AML-193 (cell line): Measurements from ENCODE around the gene DNAH14.
"Not testable (repeated sequence)": the region's sequence is repeated elsewhere in the genome, so short reads cannot be mapped to it uniquely, and the experiment has no call there.

ENCODE experiments used
- DNase-seq, 2 experiments: peaks; one replicate each; lab custom pipeline; 2025; lab: John Stamatoyannopoulos, UW

DNAH14 gene

GRCh38 chr1:225155555-225155954 is 226.1 kb downstream of the DNAH14 start:
- no peak for DNase-seq

DNA sequence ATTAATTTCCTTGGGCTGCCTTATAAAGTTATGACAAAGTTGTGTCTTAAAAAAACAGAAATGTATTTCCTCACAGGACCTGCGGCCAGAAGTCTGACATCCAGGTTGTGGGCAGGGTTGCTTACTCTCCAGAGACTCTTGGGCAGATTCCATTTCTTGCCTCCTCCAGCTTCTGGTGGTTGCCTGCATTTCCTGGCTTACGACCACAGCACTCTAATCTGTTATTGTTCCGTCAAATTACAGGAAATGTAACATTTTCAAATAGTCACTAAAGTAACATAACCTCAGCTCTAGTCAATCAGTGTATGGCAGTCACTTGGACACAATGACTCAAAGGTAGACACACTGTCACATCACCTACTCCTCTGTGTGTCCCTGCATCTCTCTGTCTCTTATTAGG is 226.8 kb downstream of the DNAH14 start:
- peak; percentile 2 to 6 for DNase-seq

GRCh38 chr1:225158291-225158690 is 228.8 kb downstream of the DNAH14 start:
- DNase-seq = no peak

DNA sequence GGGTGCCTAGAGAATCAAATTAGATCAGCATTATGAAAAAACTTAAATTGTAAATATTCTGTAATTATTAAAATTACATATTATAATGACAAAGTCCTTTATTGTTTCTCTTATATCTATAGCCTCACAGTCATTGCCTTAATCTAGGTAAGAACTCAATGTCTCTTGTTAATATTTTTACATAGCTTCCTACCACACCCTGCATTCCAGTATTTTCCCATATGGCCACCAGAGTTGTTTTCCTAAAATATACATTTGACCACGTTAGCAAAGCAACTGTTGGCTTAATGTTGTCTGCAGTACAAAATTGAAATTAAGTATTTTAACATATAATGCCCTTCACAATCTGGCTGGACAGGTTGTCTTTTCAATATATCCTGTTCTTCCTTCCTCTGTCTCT is 230.3 kb downstream of the DNAH14 start:
- no peak for DNase-seq

DNA sequence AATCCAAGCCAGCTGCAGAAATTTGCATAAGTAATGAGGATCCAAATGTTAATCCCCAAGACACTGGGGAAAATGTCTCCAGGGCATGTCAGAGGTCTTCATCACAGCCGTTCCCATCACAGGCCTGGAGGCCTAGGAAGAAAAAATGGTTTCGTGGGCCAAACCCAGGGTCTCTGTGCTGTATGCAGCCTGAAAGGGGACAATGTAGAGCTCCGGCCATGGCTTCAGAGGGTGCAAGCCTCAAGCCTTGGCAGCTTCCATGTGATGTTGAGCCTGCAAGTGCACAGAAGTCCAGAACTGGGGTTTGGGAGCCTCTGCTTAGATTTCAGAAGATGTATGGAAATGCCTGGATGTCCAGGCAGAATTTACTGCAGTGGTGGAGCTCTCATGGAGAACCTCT is 247.9 kb downstream of the DNAH14 start:
- DNase-seq = not testable (repeated sequence)

GRCh38 chr1:225179686-225180085 is 250.2 kb downstream of the DNAH14 start:
- DNase-seq = no peak

- DNase-seq = no peak
Measured at GRCh38 chr1:225182716-225183115, 253.2 kb downstream of the DNAH14 start.

DNA sequence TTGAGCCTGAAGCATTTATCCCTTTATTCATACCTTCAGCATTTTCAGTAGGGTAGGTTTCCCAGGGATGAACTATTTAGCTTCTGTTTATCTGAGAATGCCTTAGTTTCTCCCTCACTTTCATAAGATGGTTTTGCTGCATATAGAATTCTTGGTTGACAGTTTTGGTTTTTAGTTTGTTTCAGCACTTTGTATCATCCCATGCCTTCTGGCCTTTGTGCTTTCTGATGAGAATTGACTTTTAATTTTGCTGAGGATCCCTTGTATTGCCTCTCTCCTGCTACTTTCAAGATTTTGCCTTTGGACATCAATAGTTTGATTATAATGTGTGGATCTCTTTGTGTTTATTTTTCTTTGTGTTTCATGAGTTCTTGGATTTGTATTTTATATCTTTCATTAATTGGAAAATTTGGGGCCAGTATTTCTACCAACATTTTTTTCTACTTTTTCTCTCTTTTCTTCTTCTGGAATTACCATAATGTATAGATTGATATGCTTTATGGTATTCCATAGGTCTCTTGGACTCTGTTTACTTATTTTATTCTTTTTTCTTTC is 261.8 kb downstream of the DNAH14 start:
- DNase-seq = no peak

DNA sequence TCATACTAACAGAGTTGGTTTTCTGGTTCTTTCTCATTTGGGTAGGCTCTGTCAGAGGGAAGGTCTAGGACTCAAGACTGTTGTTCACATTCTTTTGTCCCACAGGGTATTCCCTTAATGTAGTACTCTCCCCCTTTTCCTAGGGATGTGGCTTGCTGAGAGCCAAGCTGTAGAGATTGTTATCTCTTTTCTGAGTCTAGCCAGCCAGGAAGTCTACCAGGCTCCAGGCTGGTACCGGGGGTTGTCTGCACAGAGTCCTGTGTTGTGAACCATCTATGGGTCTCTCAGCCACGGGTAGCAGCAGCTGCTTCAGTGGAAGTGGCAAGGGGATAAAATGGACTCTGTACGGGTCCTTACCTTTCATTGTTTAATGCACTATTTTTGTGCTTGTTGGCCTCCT is 272.0 kb downstream of the DNAH14 start:
- DNase-seq = no peak

DNA sequence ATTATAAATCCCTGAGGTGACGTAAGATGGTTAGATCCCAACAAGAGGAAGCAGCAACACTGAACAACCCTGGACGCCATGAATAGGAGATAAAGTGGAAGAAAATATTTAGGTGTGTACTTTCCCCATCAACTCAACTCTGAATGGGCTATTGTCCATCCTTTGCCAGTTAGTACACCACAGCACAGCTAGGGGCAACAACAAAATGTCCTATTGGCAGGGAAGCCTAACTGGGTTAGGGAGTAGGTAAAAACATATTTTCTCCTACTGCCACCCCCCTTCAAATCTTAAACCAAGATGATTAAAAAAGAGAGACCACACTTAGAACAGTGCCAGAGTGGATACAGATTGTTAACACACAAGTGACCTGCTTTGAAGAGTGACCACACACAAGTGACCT is 278.3 kb downstream of the DNAH14 start:
- no peak for DNase-seq

GRCh38 chr1:225209153-225209552 is 279.7 kb downstream of the DNAH14 start:
- no peak for DNase-seq

DNA sequence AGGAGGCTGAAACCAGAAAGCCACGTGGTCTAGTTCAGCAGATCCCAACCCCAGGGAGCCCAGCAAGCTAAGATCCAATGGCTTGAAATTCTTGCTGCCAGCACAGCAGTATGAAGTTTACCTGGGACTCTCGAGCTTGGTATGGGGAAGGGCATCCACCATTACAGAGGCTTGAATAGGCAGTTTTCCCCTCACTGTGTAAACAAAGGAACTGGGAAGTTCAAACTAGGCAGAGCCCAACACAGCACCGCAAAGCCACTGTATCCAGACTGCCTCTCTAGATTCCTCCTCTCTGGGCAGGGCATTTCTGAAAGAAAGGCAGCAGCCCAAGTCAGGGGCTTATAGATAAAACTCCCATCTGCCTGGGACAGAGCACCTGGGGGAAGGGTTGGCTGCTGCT is 280.7 kb downstream of the DNAH14 start:
- not testable (repeated sequence) for DNase-seq

DNA sequence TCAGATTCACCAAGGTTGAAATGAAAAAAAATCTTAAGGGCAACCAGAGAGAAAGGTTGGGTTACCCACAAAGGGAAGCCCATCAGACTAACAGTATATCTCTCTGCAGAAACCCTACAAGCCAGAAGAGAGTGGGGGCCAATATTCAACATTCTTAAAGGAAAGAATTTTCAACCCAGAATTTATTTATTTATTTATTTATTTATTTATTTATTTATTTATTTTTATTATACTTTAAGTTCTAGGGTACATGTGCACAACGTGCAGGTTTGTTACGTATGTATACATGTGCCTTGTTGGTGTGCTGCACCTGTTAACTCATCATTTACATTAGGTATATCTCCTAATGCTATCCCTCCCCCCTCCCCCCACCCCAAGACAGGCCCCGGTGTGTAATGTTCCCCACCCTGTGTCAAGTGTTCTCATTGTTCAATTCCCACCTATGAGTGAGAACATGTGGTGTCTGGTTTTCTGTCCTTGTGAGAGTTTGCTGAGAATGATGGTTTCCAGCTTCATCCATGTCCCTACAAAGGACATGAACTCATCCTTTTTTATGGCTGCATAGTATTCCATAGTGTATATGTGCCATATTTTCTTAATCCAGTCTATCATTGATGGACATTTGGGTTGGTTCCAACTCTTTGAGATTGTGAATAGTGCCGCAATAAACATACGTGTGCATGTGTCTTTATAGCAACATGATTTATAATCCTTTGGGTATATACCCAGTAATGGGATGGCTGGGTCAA is 282.4 kb downstream of the DNAH14 start:
- not testable (repeated sequence) for DNase-seq

DNA sequence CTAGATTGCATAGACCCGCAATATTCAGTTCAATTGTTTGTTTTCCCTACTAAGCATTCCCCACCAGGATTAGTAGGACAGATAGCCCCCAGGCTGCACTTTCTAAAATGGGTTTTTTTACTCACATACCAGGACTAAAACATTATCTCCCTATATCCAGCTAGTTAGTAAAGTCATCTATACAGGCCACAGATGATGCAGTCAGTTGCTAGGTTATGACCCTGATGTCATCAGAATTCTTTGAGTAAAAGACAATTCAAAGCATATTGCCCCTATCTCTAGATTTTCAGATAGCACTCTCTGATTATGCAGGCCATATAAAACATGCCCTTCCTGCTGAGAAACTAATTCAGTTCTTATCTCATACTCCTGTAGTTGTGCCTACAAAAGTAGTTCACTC is 294.8 kb downstream of the DNAH14 start:
- no peak for DNase-seq

DNA sequence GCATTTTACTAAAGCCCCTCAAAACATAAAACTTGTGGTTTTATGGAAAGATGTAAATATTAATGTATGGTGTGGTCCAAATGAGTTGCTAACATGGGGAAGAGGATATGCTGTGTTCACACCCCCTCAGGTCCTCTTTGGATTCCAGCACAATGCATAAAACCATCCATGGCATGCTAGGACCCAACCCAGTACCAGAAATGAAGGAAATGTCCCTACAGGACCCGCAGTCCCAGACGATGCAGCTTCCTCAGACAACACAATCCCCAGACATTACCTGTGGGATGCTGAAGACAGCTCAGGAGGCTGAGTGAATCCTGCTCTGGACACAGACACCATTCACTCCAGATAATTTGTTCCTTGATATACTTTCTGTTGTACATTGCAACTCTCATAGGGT is 296.2 kb downstream of the DNAH14 start:
- no peak for DNase-seq

DNA sequence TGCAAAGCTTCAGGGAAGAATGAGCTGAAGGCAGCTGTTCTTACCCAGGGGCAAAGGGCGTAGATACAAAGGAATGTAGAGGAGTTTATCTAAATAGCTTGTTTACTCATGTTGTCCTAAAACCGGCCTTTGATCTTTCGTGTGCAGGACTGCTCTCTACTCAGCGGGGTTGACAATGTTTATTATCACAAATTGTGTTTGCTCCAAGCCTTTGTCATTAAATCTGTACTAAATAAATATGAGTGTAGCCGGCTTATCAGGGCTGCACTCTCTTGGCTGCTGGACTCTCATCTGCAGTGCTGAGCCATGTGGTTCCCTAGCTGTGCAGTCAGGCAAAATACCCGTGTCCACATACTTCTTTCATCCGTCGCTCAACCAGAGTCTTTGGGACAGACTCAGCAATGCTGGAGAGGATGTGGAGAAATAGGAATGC is 299.4 kb downstream of the DNAH14 start:
- DNase-seq = no peak

- not testable (repeated sequence) for DNase-seq
Measured at GRCh38 chr1:225229429-225229828, 300.0 kb downstream of the DNAH14 start.

DNA sequence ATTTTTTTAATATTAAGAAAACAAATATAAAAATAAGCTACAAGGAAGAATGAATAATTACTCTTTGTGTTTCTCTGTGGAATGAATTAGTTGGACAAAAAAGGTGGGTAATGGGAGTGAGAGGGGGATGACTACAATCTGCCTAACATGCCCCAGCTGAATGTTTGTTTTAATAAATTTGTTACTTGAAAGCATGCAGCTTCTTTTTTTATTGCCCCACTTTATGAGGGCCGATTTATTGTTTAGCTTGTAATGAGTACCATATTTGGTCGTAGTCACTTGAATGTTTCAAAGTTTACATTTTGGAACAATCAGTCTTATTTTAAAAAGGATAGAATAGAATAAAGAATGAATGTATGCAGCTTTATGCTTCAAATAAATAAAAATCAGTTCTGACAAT is 301.0 kb downstream of the DNAH14 start:
- DNase-seq = no peak

GRCh38 chr1:225232930-225233329 is 303.5 kb downstream of the DNAH14 start:
- not testable (repeated sequence) for DNase-seq

DNA sequence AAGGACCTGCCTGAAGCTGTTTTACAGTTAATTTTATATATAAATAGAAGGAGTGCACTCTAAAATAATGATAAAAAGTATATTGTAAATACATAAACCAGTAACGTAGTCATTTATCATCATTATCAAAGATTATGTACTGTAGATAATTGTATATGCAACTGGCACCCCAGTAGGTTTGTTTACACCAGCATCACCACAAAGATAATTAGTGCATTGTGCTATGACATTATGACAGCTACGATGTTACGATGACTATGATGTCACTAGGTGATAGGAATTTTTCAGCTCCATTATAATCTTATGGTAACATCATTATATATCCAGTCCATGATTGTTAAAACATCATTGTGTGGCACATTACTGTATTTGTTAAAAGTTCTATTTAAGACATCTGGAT is 313.1 kb downstream of the DNAH14 start:
- no peak for DNase-seq

GRCh38 chr1:225250432-225250831 is 321.0 kb downstream of the DNAH14 start:
- peak; percentile 95 for DNase-seq

DNA sequence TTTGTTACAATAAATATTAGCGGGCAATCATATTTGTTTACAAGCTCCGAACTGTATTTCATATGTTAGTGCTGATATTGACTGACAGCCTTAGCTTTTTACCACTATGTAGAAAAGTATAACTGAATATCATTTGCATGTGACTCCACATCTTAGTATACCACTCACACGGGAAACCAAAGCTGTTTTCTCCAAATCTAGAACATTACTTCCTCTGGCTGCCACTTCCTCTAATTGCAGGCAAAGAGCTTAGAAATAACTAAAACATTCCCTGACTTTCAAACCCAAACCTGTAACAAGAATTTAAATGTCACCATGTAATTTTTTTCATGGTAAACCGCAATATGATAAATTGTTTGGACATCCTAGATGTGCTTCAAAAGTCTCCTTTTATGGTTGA is 323.7 kb downstream of the DNAH14 start:
- DNase-seq = peak; percentile 28 to 34

GRCh38 chr1:225253784-225254183 is 324.3 kb downstream of the DNAH14 start:
- no peak for DNase-seq

DNA sequence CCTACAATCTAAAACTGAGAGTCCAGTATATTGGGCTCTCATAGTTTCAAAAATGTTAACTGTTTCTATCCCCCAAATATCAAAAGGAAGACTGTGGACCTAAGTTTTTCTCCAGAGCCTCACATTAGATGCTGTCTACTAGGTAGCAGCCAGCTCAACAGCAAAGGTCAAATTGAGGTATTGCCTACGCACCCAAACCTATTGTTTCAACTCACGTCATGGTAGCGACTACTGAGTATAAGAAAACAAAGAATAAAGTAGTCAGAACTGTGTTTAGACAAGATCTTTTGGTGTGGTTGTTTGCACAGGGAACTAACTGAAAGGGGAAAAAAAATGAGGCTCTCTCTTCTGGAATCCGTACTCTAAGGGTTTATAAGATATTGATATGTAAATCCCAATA is 325.2 kb downstream of the DNAH14 start:
- no peak for DNase-seq
